Umbilical cord (tissue), 2 donors: Measurements from ENCODE around the gene THRAP3. TPM values are rescaled to one million over a fixed set of nuclear protein-coding genes. Genes with fewer than 3 reads are reported as not detected.

ENCODE experiments used
- DNase-seq: peaks from one replicate; pipeline ENCODE4 v3.0.0-alpha.2; 2015; ENCODE audit warnings: low spot score
- total RNA-seq: library from RNA; depleted of rRNA; stranded (reverse); fragments of >200 nt; gene quantifications from one replicate; pipeline ENCODE4 v1.2.3, GENCODE V29; 2014; ENCODE audit warnings: low replicate concordance; ENCODE audit not compliant: insufficient read depth

Gene THRAP3
- total RNA-seq, 1 donor from 2014 or later, result 53.4 TPM

- no peak for DNase-seq
Measured at GRCh38 chr1:36297062-36297461, 72.8 kb downstream of the THRAP3 start.

- no peak for DNase-seq
Measured at GRCh38 chr1:36298640-36299039, 74.4 kb downstream of the THRAP3 start.

GRCh38 chr1:36300526-36300925 is 76.3 kb downstream of the THRAP3 start:
- no peak for DNase-seq

DNA sequence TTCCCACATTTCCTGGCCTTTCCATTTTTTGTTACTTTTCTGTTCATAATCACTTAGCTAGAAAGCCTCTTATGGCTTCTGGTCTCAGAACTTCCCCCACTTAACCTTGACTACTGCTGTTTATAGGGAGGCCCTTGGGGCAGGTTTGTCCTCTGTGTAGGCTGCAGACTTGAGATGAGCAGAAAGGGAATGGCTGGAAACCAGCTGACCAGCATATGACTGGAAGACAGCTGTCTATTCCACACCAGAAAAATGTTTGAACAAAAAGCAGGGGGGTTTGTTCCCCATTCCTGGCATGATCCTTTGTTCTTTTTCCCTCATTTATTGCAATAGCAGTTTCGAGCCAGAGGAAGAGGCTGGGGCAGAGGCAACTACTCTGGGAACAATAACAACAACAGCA is 77.0 kb downstream of the THRAP3 start:
- DNase-seq, result no peak

GRCh38 chr1:36303244-36303643 is 79.0 kb downstream of the THRAP3 start:
- DNase-seq, result no peak

DNA sequence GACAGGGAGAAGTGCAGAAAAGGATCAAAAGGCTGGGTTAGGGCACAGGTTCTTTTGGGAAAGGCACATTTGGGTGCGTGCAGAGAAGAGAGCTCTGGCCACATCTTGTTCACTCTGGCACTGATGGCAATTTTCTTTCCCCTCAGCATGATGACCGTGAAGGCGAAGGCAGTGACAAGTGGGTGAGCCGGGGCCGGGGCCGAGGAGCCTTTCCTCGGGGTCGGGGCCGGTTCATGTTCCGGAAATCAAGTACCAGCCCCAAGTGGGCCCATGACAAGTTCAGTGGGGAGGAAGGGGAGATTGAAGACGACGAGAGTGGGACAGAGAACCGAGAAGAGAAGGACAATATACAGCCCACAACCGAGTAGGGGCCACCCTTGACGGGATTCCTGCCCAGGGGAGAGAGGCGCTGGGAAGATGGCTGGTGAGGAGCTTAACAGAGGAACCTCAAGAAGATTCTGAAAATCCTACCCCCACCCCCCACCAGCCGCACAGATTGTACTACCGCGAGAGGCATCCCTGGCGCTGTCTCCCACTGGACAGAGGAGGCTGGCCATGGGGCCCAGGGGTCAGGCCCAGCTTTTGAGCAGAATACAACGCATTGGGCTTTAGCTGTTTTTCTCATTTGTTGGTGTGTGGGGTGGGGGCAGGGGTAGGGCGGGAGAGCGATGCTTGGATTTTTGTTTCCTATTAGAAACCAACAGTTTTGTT is 79.6 kb downstream of the THRAP3 start:
- no peak for DNase-seq

DNA sequence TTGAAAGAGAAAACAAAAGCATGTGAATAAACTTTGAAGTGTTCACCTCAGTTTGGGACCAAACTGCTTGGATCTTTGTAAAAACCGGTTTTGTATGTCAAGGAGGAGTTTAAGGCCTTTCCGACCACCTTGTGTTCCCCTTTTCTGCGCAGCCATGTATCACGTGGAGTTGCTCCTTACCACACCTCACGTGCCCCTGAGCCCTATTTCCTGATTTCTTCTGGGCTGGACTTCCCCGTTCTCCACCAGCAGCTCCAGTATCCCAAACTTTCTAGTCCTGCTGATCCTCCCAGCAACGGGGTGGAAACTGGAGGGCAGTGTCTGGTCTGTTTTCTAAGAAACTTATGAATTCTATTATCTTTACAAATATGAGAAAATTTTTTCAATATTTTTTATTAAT is 80.3 kb downstream of the THRAP3 start:
- DNase-seq, result no peak

DNA sequence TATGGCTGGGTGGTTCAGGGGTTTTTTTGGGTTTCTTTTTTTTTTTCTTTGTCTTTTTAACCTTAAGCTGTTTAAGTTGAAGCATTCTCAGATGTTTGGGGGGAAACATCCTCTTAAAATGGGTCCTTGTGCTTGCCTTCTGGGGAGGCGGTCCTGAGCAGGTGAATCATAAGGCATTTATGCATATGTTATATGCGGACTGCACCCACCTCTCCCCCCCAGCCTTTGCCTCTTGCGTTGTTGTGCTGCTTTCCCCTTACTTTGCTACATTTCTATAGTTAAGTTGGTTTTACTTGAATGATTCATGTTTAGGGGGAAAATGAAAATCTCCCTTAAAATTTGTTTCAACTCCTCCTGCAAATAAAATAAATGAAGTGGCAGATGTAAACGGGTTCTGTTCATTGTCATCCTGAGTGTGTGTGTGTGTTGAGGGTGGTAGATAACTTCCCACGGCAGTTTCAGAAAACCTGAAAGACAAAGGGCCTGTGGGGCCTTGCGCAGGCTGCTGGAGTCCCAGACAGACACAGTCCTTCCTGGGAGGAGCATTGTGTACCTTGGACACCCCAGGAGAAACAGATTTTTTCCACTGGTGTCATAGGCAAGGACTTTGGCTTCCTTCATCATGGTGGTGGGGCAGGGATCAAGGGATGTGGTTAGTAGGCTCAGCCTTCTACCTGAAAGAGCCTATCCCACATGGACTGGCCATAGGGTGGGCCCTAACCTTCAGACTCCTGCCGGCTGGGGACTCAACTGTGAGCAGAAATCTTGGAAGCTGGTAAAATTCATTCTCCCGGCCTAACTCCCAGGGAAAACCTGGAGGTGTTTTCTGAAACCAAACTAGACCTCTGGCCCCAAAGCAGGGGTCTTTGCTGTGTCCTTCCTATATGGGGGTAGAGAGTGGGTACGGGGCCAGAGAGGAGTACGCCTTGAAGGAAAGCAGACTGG is 81.0 kb downstream of the THRAP3 start:
- DNase-seq, result peak; percentile 56

- DNase-seq, result peak; percentile 69
Measured at GRCh38 chr1:36305915-36306209, 81.6 kb downstream of the THRAP3 start.

GRCh38 chr1:36306210-36306901 is 82.1 kb downstream of the THRAP3 start, which contains the start of gene SH3D21:
Gene SH3D21 (plus strand): TSS chr1:36306368. CDS start chr1:36306421, 53 bp downstream.
- DNase-seq, result peak; percentile 57

DNA sequence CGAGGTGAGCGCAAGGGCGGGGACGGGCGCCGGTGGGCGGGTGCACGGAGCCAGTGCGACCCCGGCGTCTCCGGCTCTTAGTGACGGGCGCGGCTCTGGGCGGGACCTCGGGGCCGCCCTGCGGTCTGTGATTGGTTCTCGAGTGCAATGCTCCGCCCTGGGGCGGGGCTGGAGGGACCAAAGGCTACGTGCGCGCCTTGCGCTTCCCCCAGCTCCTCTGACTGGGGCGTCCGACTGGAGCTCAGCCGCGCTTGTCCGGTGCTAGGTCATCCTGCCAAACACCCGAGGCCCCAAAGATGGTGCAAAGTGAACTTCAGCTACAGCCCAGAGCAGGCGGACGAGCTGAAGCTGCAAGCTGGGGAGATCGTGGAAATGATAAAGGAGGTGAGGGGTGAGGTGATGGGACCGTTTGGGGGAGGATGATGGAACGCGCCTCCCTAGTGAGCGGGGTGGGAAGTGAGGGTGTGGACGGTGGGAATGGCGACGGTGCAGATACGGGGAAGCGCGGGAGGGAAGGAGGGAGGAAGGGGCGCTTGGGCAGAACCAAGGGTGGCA is 82.7 kb downstream of the THRAP3 start:
- DNase-seq, result peak; percentile 97

- DNase-seq, result no peak
Measured at GRCh38 chr1:36307601-36308330, 83.5 kb downstream of the THRAP3 start.

GRCh38 chr1:36309397-36309796 is 85.2 kb downstream of the THRAP3 start:
- no peak for DNase-seq

- peak; percentile 44 for DNase-seq
Measured at GRCh38 chr1:36320291-36320761, 96.1 kb downstream of the THRAP3 start.

- no peak for DNase-seq
Measured at GRCh38 chr1:36320767-36321118, 96.5 kb downstream of the THRAP3 start.

- peak; percentile 98 for DNase-seq
Measured at GRCh38 chr1:36321119-36321951, 97.1 kb downstream of the THRAP3 start.

DNA sequence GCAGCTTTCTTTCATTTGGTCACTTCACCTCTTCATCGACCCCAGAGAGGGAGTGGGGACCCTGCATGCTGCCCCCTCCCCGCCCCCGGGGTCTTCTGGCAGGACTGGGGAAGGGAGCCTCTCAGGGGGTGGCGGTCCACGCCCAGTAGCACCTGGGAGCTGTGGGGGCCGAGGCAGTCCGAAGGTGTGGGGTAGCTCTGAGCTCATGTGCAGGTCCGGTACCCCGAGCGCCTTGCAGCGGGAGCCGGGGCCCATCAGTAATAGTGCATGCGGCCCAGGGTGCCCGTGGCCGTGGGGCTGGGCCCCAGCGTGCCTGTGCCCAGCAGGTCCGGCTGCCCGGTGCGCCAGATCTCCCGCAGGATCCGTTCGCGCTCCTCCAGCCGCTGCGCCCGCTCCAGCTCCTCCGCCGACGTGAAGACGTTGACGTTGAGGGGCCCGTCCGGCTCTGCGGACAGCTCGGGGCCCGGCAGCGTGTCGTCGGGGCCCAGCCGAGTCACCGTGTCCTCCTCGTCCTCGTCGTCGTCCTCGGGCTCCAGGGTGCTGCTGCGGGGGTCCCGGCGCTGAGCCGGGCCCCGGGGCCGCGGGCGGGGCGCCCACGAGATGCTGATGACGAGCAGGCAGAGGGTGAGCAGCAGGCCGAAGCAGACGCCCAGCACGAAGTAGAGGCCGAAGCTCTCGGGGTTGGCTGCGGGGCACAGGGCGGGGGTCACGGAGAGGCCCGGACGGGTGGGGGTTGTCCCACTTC is 98.0 kb downstream of the THRAP3 start:
- no peak for DNase-seq

- peak; percentile 86 for DNase-seq
Measured at GRCh38 chr1:36322786-36323635, 98.8 kb downstream of the THRAP3 start.
